OCI-LY3 (cell line): ENCODE data around the gene UBA1.

Source experiments
- H2AFZ ChIP-seq: fragments of 200-600, 300-600 bp; shearing (Covaris generic); 2 replicates; pipeline ENCODE4 v1.6.0; 2014; ENCODE audit warnings: antibody characterized with exemption, low read depth, low read length
- H3K27ac ChIP-seq: fragments of 200-600, 300-600 bp; sonication (generic); 2 replicates; pipeline ENCODE4 v1.5.1; 2014; ENCODE audit warnings: mild to moderate bottlenecking, low read length, moderate library complexity, mixed read lengths
- H3K27me3 ChIP-seq: fragments of 200-600, 300-600 bp; sonication (generic); 2 replicates; pipeline ENCODE4 v1.6.1; 2014; ENCODE audit warnings: low read depth, low read length, mixed read lengths
- H3K36me3 ChIP-seq: fragments of 200-600, 300-600 bp; sonication (generic); replicated peaks from 2 replicates; pipeline ENCODE3; 2014; ENCODE audit warnings: low read depth, low read length, mixed read lengths
- H3K4me1 ChIP-seq: fragments of 300-600, 200-600 bp; sonication (generic); 2 replicates; pipeline ENCODE4 v1.6.1; 2014; ENCODE audit warnings: low read length, mixed read lengths
- H3K4me2 ChIP-seq: fragments of 200-600, 300-600 bp; sonication (generic); 2 replicates; pipeline ENCODE4 v1.6.1; 2014; ENCODE audit warnings: low read length, mixed read lengths
- H3K4me3 ChIP-seq: fragments of 300-600, 200-600 bp; sonication (generic); 2 replicates; pipeline ENCODE4 v1.5.1; 2014; ENCODE audit warnings: antibody characterized with exemption, mild to moderate bottlenecking, low read length, moderate library complexity
- H3K79me2 ChIP-seq: fragments of 300-600, 200-600 bp; shearing (Covaris generic); 2 replicates; pipeline ENCODE4 v1.6.1; 2014; ENCODE audit warnings: mild to moderate bottlenecking, low read length, mixed read lengths
- H3K9ac ChIP-seq: fragments of 300-600, 200-600 bp; shearing (Covaris generic); 2 replicates; pipeline ENCODE4 v1.6.0; 2014; ENCODE audit warnings: mild to moderate bottlenecking, low read length, moderate library complexity
- H3K9me3 ChIP-seq: fragments of 200-600, 300-600 bp; shearing (Covaris generic); 2 replicates; pipeline ENCODE4 v1.6.1; 2014; ENCODE audit warnings: low read length, mixed read lengths; ENCODE audit not compliant: insufficient read depth
- H4K20me1 ChIP-seq: fragments of 200-600, 300-600 bp; sonication (generic); 2 replicates; pipeline ENCODE4 v1.6.1; 2016; ENCODE audit warnings: low read length, mixed read lengths; ENCODE audit not compliant: insufficient read depth
- EZH2phosphoT487 ChIP-seq: fragments of 200-600 bp; shearing (Covaris generic); IDR thresholded peaks from 2 replicates; pipeline ENCODE4 v1.6.1; 2018; ENCODE audit warnings: antibody characterized with exemption, mixed run types, low read depth
- TF ChIP-seq, protein P1 (sequence below): fragments of 200-600, 300-600 bp; sonication (generic); IDR thresholded peaks from 2 replicates; pipeline ENCODE4 v1.5.1; 2014; ENCODE audit warnings: antibody characterized with exemption, low read length, low read depth

The UBA1 gene

DNA sequence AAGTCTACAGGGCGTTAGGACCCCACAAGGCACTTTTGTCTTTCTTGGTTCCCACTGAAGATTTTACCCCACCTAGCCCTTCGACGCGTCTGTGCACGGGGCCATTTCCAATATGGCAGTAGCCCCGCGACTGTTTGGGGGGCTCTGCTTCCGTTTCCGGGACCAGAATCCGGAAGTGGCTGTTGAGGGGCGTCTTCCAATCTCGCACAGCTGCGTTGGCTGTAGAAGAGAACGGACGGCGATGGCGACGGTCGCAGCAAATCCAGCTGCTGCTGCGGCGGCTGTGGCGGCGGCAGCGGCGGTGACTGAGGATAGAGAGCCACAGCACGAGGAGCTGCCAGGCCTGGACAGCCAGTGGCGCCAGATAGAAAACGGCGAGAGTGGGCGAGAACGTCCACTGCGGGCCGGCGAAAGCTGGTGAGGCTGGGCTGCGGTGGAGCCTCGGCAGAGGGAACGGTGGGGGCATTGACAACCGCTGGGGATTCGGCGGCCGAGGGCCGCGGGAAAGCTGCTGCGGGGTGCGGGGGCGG, 39.2 kb downstream of the UBA1 start, which contains the start of gene USP11:
TSS of gene USP11 (plus strand) at position 207 of the 530 bp plus-strand sequence. CDS start at position 242, 35 bp downstream.
- Histone ChIP-seq H3K4me1 (peaks cover 10% of the 10 kb centered on the region), H3K27me3 (no peaks in the 10 kb centered on the region), H3K9ac (peak within 1 kb of the TSS; percentile 94), H3K9me3 (no peaks in the 10 kb centered on the region), H3K36me3 (no peaks in the 10 kb centered on the region), H3K4me2 (peak within 1 kb of the TSS; percentile 97), H3K79me2 (peaks cover 38% of the 10 kb centered on the region), H4K20me1 (no peaks in the 10 kb centered on the region), H3K4me3 (peak within 1 kb of the TSS; percentile 90), H3K27ac (peak within 1 kb of the TSS; percentile 87), H2AFZ (peak within 1 kb of the TSS; percentile 52)
- TF ChIP-seq, protein P1, sequence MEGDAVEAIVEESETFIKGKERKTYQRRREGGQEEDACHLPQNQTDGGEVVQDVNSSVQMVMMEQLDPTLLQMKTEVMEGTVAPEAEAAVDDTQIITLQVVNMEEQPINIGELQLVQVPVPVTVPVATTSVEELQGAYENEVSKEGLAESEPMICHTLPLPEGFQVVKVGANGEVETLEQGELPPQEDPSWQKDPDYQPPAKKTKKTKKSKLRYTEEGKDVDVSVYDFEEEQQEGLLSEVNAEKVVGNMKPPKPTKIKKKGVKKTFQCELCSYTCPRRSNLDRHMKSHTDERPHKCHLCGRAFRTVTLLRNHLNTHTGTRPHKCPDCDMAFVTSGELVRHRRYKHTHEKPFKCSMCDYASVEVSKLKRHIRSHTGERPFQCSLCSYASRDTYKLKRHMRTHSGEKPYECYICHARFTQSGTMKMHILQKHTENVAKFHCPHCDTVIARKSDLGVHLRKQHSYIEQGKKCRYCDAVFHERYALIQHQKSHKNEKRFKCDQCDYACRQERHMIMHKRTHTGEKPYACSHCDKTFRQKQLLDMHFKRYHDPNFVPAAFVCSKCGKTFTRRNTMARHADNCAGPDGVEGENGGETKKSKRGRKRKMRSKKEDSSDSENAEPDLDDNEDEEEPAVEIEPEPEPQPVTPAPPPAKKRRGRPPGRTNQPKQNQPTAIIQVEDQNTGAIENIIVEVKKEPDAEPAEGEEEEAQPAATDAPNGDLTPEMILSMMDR, result no peak
- no peak for TF ChIP-seq EZH2phosphoT487

DNA sequence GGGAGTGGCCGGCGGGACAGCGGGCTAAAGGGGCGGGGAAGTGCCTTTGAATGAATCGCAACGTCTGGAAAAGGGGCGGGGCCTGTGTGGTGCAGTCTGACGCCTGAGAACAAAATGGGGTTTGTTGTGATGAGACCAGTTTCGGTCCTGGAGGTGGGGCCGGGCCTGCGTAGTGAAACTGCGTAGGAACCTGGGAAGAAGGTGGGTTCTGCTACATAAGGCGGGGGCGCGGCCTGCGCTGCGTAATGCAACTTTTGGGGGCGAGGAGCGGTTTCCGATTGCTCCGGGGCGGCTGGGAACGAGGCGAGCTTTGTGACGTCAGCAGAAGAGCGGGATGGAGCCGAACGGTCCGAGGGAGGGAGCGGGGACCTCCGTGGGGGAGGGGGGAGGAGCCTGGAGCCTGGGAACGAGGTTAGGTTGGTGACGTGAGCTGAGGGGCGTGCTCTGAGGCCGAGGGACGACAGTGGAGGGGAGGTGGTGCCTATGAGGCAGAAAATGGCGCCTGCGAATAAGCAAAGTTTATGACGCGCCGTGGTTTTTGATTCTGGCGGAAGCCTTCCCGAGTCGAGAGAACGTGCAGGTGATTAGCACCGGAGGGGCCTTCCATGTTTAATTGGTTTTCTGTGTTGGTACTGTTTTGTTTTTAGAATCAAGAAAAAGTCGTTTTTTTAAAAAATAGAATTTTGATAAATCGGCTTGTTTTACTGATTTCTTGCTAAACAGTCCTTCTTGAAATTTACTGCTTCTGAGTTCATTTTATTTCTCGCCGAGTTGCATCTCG, 39.9 kb downstream of the UBA1 start:
- peaks cover 10% of the 10 kb centered on the region for H3K4me1 ChIP-seq

DNA sequence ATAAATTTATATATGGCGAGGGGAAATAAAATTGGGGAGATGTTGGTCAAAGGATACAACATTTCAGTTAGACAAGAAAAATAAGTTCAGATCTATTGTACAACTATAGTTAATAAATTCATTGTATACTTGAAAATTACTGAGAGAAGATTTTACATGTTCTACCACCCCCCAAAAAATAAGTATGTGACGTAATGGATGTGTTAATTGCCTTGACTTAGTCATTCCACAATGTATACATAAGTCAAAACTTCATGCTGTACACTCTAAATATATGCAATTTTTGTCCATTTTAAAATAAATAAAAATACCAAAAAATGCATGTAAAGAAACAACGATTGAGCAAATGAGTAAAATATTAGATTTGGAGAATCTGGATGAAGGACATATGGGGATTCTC, 41.0 kb downstream of the UBA1 start:
- H3K9me3 ChIP-seq, result no peaks in the 10 kb centered on the region
- peak overlapping the region; percentile 94 for H3K9ac ChIP-seq
- H3K4me1 ChIP-seq, result peaks cover 10% of the 10 kb centered on the region
- H3K4me2 ChIP-seq, result peak overlapping the region; percentile 74
- H4K20me1 ChIP-seq, result no peaks in the 10 kb centered on the region
- H3K36me3 ChIP-seq, result no peaks in the 10 kb centered on the region
- H3K27ac ChIP-seq, result no peak overlapping the region
- no peak for TF ChIP-seq EZH2phosphoT487
- TF ChIP-seq, protein P1, result no peak
- H2AFZ ChIP-seq, result no peak overlapping the region
- H3K79me2 ChIP-seq, result peaks cover 38% of the 10 kb centered on the region
- H3K4me3 ChIP-seq, result peak overlapping the region; percentile 90
- no peaks in the 10 kb centered on the region for H3K27me3 ChIP-seq

More for the DNA sequence above, 39.9 kb downstream of the UBA1 start:
- Histone ChIP-seq H3K27me3 (no peaks in the 10 kb centered on the region), H3K36me3 (no peaks in the 10 kb centered on the region), H3K9ac (peak overlapping the region; percentile 94), H3K9me3 (no peaks in the 10 kb centered on the region), H3K27ac (peak overlapping the region; percentile 87), H2AFZ (peak overlapping the region; percentile 52), H3K79me2 (peaks cover 38% of the 10 kb centered on the region), H3K4me3 (peak overlapping the region; percentile 90), H3K4me2 (peak overlapping the region; percentile 97), H4K20me1 (no peaks in the 10 kb centered on the region)
- TF ChIP-seq, protein P1, result no peak
- TF ChIP-seq EZH2phosphoT487, result no peak

DNA sequence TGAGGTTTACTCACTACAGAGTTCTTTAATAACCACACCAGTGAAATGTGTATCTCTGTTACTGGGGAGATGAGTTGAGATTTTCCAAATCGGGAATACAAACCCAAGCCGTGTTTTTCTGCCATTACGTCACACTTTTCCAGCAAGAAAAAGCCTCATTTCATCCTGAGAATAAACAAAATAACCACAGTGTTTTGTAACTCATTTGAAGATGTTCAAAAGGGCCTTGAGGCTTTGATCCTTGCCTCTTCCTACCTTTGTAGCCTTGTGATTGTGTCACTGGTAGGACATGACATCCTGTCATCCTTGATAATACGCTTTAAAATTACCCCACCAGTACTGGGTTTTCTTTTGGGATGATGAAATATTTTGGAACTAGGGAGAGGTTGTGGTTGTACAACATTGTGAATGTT, 42.1 kb downstream of the UBA1 start:
- no peak overlapping the region for H3K9ac ChIP-seq
- H3K27ac ChIP-seq, result no peak overlapping the region

More for the DNA sequence above, 42.1 kb downstream of the UBA1 start:
- no peak overlapping the region for H2AFZ ChIP-seq
- no peak overlapping the region for H3K4me3 ChIP-seq
- TF ChIP-seq, protein P1, result no peak
- peaks cover 10% of the 10 kb centered on the region for H3K4me1 ChIP-seq
- H4K20me1 ChIP-seq, result no peaks in the 10 kb centered on the region
- no peaks in the 10 kb centered on the region for H3K9me3 ChIP-seq
- peaks cover 38% of the 10 kb centered on the region for H3K79me2 ChIP-seq
- no peak overlapping the region for H3K4me2 ChIP-seq
- no peaks in the 10 kb centered on the region for H3K27me3 ChIP-seq
- H3K36me3 ChIP-seq, result no peaks in the 10 kb centered on the region
